HG02870 (cell line): ENCODE measurements around the gene SLC37A1.

ENCODE experiments used
- ATAC-seq: cut with Tn5 transposase; IDR thresholded peaks from one replicate; pipeline ENCODE4 v1.9.1; 2021; ENCODE audit warnings: mild to moderate bottlenecking, moderate library complexity; ENCODE audit not compliant: unreplicated experiment

Gene SLC37A1

DNA sequence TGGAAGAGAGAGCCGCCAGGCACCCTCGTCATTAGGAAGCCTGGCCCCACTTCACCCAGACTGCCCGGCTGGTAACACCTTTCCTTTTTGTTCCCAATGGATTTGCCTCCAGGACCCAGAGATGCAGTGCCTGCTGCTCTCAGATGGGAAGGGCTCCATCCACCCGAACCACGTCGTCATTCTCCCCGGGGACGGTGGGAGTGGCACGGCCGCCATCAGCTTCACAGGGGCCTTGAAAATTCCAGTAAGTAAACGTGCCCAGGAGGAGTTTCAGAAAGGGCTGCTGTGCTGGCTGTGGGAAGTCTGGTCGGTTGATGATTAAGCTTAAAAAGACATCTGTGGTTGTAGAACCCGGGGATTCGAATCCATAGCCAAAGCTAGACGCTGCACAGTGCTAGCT is 45.2 kb downstream of the SLC37A1 start:
- ATAC-seq = no peak

DNA sequence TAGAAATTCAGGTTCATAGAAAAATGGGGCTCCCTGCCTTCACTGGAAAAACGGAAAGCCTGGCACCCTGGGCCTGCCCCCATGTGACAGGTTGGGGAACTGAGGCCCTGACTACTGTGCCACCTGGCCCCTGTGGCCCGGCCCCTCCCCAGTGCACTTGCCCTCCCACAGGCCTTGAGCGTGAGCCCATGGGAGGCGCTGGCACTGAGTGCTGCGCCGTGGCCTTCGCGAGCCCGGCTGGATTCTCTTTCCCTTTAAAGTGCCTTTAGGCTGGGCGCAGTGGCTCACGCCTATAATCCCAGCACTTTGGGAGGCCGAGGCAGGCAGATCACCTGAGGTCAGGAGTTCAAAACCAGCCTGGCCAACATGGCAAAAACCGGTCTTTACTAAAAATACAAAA is 45.7 kb downstream of the SLC37A1 start:
- ATAC-seq = no peak

DNA sequence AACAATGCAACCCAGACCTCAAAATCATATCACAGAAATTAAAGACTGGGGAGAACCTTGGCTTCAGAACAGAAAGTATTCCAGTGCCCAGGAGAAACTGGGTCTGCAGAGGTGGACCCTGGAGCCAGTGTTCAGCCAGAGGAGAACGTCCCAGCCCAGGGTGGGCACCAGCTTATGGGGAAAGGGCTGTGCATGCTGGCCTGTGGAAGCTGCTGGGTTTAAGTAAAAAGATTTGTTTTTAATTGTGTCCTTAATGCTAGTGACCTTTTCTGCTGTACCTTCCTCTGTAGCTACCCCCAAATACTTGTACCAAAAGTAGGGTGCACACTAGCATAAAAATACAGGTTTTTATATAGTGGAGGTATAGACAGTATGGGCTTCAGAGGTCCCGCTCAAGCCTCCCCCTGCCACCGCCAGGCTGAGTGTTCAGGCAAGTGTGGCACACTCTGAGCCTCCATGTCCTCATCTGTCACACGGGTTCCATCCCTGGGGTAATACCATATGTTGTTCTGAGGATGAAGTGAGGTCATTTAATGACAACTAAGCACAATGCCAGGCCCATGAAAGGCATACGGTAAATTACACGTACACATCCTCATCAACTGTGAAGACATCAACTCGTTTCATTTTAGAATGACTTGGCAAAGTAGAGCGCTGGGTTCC is 47.0 kb downstream of the SLC37A1 start:
- ATAC-seq = no peak

DNA sequence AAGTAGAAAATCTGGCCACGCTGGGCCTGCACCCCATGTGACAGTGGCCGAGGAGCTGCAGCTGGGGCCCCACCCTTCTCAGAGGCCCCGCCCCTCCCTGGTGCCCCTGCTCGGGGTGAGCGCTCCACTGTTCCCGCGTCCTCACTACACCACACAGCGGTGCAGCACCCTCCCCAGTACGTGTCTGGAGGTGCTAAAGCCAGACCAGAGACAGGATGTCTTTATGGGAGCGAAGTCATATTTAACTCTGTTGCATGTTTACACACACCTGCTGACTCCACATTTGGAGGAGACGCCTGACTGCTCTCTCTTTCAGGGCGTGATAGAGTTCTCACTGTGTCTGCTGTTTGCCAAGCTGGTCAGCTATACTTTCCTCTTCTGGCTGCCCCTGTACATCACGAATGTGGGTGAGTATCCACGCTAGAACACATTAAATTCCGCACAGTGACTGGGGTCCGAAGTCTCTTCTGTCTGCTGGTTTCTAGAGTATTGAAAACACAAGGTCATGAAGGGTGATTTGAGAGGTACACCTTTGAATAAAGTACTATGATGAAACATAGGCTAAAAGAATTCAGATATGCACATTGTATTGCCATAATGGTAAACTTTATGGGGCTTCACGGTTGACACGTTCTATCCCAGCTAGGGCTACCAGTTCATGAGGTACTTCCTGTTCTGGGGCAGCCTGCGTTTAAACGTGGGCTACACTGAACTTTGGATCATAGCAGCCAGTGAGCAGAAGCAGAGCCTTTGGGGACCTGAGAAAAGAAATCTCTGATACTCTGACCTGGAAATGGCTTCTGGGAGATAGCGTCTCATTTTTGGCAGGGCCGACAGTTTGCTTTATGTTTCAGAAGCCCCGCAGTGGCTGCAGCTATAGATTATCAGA is 48.4 kb downstream of the SLC37A1 start:
- no peak for ATAC-seq

DNA sequence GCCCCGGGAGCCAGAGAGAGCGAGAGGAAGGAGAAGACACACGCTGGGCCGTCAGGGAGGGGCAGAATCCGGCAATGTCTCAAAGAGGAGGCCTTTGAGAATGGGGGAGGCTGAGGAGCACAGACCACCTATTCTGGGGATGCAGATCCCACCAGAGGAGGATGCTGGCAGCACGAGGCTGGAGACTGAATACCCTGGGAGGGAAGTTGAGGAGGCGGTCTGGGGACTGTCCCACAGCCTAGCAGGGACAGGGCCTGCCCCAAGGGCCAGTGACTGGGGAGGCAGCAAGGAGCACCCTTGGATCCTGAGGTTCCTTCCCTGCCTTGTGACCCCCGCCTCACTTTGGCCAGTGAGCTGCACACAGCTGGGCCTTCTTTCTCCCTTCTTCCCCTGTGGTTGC is 49.2 kb downstream of the SLC37A1 start:
- ATAC-seq = no peak

DNA sequence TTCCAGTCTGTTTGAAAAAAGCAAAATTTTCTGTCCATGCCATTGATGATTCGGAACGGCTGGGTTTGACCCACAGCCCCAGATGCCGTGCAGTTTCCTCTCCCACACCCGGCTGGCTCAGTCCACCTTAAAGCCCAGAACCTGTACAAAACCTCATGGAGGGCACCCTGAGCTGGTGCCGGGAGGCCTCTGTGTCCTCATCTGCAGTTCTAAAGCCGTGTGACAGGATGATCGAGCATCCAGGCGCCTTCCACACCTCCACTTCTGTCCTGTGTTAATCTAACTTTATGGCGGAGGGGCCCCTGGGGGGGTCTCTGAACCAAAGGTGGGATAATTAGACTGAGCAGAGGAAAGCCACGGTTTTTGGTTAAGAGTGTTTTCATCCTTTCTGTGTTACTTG is 49.6 kb downstream of the SLC37A1 start:
- no peak for ATAC-seq

DNA sequence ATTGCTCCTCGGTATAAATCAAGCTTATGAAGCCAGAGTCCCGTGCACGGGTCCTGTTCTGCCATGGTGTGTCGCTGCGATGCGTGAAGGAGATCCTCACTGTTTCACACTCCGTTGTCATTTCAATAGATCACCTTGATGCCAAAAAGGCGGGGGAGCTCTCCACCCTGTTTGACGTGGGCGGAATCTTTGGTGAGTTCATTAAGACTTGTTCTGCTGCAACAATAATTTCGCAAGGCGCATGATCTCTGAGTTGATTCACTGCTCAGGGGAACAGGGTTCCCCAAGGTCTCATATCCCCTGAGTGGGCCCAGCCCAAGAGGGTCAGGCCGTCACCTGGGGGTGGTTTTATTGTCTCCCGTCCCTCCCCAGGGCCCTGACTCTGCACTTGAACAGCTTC is 50.0 kb downstream of the SLC37A1 start:
- ATAC-seq = no peak

DNA sequence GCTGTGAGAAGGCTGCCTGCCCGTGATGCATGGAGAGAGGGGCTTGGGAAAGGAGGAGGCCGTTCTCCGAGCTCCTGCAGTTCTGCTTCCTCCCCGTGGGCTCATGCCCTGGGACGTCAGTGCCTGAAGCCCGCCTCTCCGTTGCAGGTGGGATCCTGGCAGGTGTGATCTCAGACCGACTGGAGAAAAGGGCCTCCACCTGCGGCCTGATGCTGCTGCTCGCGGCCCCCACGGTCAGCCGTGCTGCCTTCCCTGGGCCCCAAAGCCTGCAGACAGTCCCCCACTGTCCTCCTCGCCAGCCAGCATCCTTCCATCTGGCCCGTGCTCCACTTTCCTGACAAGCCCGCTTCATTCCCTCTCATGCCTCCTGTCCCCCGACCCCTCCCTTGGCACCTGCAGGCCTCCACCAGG is 50.9 kb downstream of the SLC37A1 start:
- no peak for ATAC-seq

DNA sequence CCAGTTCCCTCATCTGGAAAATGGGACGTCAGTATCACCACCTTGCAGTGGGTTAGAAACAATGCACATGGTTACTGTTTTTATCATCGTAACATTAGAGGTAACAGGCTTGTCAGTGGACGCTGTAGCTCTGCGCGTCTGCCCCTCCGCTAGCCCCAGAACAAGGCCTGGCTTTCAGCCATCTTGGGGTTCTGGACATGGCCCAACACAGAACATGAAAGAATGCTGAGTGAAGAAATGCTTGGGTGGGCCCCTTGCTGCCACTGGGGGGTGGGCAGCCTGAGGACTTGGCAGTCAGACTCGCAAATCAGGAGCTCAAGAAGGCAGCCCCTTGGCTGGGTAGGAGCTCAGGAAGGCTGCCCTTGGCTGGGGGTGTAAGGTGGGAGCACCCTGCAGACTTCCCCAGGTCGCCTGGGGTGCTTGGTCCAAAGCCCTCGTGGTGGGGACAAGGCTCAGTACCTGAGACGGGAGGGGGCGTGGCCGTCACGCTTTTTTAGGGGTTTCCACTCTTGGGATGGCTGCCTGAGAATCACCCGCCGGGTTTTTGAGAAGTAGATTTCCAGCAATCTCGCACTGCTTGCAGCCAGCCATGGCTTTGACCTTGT is 51.7 kb downstream of the SLC37A1 start:
- no peak for ATAC-seq

DNA sequence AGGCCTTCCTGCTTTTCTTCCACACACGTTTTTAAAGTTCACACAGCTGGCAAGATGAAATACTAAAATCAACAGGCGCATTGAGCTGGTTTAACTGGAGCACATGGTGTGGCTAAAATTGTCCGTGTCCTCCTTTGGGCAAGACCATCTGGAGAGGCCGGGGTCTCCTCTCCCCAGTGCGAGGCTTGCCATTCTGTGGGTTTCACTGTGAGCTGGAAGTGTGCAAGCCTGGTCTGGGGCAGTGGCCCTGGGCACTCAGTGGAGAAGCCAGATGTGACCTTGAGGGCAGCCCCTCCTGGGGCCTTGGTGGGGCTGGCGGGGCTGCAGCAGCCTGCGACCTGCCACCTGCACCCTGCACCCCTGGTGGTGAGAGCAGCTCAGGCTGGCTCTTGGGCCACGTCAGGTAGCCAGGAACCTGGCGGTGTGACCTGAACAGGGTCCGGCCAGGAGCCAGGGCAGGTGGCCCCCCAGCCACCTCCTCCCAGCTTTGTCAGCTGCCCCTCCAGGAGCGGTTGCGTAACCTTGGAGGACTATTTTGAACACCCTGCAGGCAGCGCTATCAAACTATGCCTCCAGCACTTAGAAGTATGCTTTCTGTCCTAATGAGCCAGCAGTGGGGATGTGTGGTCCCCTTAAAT is 52.4 kb downstream of the SLC37A1 start:
- no peak for ATAC-seq

DNA sequence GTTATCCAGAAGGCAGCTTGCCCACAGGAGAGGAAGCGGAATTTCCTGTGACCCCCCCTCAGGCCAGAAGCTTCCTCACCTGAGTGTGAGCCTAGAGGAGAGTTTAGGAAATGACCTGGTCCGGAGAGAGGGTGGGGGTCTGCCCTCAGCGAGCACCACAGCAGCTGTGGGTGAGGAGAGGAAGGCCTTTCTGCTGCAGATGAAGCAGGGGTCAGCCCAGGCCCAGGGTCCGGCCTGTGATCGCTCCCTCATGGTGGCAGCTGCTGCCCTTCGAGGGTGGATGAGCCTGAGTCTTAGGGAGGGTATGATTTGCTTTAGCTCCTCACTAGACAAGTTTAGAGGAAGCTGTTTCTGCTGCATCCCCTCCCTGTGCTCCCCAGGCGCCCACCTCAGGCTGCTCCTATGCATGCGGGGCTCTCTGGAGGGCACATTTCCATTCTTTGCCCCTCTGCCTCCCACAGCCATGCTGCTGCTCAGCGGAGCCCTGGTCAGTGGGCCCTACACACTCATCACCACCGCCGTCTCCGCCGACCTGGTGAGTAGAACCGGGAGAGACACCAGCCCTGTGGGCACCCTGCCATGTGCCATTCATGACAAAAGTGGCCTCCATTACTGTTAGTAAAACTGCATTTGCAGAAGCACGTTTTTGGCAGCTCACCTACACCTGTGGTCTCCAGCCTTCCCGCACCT is 53.0 kb downstream of the SLC37A1 start:
- ATAC-seq = no peak

DNA sequence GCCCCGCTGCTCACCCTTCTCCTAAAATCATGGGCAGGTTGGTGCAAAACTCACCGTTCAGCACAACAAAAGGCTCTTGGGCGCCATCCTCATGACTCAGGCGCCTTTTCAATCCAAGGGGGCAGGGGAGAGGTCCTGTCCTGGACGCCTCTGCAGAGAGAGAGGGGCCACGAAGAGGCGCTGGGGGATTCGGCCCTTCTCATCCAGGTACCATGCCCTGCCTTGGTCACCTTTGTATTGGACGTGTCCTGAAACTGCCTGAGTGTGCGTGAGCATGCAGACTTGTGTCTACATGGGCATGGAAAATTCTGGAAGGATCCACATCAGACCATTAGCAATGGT is 53.5 kb downstream of the SLC37A1 start:
- no peak for ATAC-seq

DNA sequence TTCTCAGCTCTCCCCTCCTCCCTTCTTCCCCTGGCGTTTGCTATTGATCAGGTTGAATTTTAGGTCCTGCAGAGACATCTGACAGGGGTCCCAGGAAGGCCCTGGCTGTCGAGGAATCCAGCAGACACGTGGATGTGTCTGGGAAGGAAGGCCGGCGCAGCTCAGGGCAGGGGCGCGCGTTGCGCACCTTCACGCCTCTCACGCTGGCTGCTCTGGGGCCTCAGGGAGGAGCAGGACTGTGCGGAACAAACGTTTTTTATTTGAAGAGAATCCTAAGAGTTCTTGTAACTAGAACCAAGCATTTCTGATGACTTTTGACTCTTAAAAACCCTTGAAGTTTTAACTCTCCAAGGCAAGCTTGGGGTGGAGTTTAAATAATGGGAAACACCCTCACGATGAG is 54.2 kb downstream of the SLC37A1 start:
- no peak for ATAC-seq

DNA sequence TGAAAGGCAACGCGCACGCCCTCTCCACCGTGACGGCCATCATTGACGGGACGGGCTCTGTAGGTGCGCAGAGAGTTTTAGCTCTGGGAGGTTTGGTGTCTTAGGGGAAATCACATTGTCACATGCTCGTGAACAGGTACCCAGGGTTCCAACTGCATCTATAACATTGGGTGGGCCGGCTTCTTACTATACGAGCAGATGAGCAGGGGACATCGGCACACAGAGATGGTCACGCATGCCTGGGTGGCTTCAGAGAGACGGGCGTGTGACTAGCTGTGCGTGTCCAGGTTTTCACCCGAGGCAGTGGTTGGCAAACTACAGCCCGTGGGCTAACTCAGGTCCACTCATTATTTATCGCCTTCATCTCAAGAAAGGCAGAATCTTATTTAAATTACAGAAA is 54.7 kb downstream of the SLC37A1 start:
- no peak for ATAC-seq

DNA sequence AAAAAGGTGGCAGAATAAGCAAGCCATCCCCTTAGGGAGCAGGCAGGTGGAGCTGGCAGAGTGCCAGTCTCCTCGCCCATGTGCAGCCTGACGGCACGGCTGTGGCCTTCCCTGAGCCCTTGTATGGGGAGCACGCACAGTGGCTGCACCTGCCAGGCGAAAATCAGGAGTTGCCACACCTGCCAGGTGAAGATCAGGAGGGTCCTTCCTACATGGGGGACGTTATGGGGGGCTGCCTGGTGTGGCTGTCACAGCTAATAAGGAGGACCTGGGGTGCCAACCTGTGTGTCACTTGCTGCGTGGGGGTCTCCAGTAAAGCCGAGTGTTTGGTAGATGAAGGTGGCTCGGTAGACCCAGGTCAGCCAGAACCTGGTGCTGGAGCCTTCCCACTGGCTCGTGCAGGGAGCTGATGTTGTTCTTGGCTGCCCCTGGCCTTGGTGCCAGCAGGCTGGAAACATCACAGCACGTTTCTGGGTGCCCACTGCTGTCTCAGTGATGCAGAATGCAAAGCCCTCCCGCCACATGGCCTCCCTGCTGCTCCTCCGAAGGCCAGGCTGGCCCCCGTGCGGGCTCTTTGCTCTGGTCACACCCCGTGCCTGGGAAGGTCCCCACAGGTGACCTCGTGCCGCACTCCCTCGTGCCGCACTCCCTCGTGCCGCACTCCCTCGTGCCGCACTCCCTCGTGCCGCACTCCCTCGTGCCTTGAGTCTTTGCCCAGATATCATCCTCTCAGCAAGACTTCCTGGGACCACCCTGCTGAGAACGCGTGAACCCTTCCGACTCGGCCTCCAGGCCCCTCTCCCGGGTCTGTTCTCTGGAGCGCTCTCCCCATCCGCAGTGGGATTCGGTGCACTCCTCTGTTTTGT is 55.4 kb downstream of the SLC37A1 start:
- no peak for ATAC-seq

DNA sequence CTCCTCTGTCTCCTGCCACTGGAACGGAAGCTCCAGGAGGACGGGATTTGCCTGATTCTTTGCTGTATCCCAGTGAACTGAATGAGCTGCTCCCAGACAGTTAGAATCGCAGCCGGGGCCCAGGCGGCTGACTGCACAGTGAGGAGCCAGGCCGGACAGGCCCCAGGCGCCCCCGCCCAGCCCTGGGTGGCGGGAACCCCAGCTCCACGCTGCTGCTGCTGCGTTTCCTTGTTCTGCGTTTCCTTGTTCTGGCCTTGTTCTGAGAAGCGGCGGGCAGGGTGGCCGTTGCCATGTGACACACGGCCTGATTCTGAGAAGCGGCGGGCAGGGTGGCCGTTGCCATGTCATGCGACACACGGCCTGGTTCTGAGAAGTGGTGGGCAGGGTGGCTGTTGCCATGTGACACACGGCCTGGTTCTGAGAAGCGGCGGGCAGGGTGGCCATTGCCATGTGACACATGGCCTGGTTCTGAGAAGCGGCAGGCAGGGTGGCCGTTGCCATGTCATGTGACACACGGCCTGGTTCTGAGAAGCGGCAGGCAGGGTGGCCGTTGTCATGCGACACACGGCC is 56.2 kb downstream of the SLC37A1 start:
- no peak for ATAC-seq

DNA sequence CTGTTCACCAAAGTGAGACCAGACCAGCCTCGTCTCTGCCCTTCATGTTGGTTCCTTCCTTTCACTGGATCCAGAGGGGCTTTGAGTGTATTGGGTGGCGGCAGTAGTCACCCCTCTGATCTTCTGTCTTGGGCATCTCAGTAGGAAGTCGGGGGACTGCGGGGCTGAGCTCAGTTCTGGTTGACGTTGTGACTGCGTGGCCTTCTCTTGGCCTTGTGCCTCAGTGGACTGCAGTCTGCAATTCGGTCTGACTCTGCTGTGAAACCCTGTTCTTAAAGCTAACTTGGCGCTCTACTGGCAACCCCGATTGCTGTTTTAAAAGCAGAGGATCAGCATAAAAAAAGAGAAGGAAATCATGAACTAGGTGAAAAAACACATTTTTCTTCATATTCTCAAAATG is 56.7 kb downstream of the SLC37A1 start:
- no peak for ATAC-seq

DNA sequence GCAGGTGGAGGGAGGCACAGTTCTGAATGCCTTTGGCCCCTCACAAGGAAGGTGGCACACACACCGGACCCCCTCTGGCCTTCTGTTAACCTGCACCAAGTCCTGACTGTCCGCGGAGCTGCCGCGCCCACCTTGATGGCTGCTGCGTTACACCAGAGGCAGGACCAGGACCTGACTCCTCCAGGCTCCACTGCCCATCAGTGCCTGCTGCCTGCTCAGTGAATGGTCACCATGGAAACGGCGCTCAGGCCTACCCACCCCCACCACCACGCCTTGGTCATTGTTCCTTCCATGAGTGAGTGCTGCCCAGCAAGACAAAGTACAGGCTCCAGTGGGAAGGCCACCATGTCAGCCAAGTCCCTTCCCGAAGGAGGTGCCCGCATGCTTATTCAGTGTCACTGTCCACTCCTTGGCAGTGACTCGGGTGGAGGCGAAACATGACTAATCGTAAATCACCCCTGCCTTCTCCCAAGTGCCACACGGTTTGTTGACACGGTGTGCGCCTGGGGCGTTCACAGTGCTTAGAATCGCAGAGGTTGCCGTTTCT is 57.3 kb downstream of the SLC37A1 start:
- ATAC-seq = no peak

DNA sequence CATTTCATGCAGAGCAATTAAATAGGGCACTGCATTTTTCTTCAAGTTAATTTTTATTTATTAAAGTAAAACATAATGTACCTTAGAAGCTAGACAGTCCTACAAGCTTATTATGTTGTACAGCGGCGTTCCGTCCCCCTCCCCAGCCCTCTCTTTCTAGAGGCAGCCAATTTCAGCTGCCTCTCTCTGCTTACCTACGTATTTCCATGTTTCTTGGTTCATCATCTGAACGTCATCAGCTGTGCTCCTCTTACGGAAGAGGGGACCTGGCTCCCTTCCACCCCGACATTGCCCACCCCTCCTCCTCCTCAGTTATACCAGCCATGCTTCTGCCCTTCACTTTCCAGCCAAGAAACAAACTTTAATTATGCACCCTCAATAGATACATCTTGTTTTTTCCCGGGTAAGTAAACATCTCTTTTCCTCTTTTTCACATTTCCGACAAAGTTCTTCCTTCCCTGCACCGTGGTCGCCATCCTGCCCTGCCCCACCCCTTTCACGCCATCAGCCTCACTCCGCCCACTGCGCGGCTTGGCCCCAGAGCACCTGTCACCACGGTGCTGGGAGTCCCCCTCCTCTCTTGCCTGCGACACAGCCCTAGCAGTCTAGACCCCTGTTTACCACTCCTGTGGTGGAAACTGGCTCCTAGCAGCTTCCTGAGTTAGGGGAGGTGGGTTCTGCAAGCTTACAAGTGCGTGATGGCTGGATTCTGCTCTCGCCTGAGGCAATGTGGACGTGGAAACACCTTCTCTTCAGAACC is 57.9 kb downstream of the SLC37A1 start:
- no peak for ATAC-seq
